Activated CD8-positive, alpha-beta T cell treated with anti-CD3 and anti-CD28 coated beads for 36 hours (primary cell): ENCODE measurements around the gene ADSS1. TPM values are rescaled to one million over a fixed set of nuclear protein-coding genes. Genes with fewer than 3 reads are reported as not detected.

Experiments used
- ATAC-seq: fragments of 200-7000 bp; cut with Tn5 transposase; one replicate; pipeline ENCODE4 v1.10.0; 2021; ENCODE audit warnings: mild to moderate bottlenecking, moderate library complexity
- CTCF ChIA-PET: fragments of 350-600 bp; sonication (Branson Sonifier 250); formaldehyde crosslinking; loops from one replicate; lab custom pipeline; 2021; ENCODE audit warnings: antibody characterized with exemption; lab: Charles Lee
- POLR2A ChIA-PET: fragments of 350-600 bp; sonication (Branson Sonifier 250); formaldehyde crosslinking; loops from one replicate; lab custom pipeline; 2021; ENCODE audit warnings: antibody characterized with exemption; lab: Charles Lee
- DNase-seq: peaks from one replicate; pipeline ENCODE4 v3.0.0-alpha.2; 2020
- H3K27ac Mint-ChIP-seq: one replicate; pipeline ENCODE4 v1.8.0; 2021; ENCODE audit warnings: mild to moderate bottlenecking, mixed read lengths
- H3K27me3 Mint-ChIP-seq: one replicate; pipeline ENCODE4 v1.8.0; 2021; ENCODE audit warnings: mixed read lengths
- H3K36me3 Mint-ChIP-seq: one replicate; pipeline ENCODE4 v1.8.0; 2021; ENCODE audit warnings: low read depth, mixed read lengths
- H3K4me1 Mint-ChIP-seq: one replicate; pipeline ENCODE4 v1.8.0; 2021; ENCODE audit warnings: low read depth, mixed read lengths
- H3K4me3 Mint-ChIP-seq: one replicate; pipeline ENCODE4 v1.8.0; 2021; ENCODE audit warnings: mild to moderate bottlenecking, moderate library complexity, mixed read lengths
- H3K9me3 Mint-ChIP-seq: one replicate; pipeline ENCODE4 v1.8.0; 2021; ENCODE audit warnings: mixed read lengths
- CTCF ChIP-seq: fragments of 200-600 bp; IDR thresholded peaks from one replicate; pipeline ENCODE4 v1.8.0; 2022; ENCODE audit warnings: antibody characterized with exemption, mild to moderate bottlenecking
- intact Hi-C: fragments of 100-400 bp; cut with micrococcal nuclease; formaldehyde crosslinking; loops from one replicate; pipeline ENCODE4 v1.10.0; 2022
- total RNA-seq, 2 experiments: library from RNA; stranded (reverse); gene quantifications; one replicate each; pipeline ENCODE4 v1.2.3, GENCODE V29; 2021

Gene ADSS1
- total RNA-seq, 2 experiments from 2014 or later: 2.7 to 3.0 TPM

- ChIA-PET POLR2A (no interaction called here), CTCF (no interaction called here)
- H3K4me1 Mint-ChIP-seq: peaks cover 3% of the 10 kb centered on the region
- DNase-seq: no peak
- intact Hi-C loops: no loop called here
- H3K4me3 Mint-ChIP-seq: no peak overlapping the region
- H3K9me3 Mint-ChIP-seq: peaks cover 4% of the 10 kb centered on the region
- no peaks in the 10 kb centered on the region for H3K27me3 Mint-ChIP-seq
- TF ChIP-seq CTCF: no peak
- H3K36me3 Mint-ChIP-seq: peaks cover 37% of the 10 kb centered on the region
- H3K27ac Mint-ChIP-seq: no peak overlapping the region
- ATAC-seq: no peak
Measured at GRCh38 chr14:104774453-104775072, 50.5 kb downstream of the ADSS1 start.

- no peak for ATAC-seq
- no peak for TF ChIP-seq CTCF
- peaks cover 34% of the 10 kb centered on the region for H3K36me3 Mint-ChIP-seq
Measured at GRCh38 chr14:104775073-104775489, 51.1 kb downstream of the ADSS1 start.

DNA sequence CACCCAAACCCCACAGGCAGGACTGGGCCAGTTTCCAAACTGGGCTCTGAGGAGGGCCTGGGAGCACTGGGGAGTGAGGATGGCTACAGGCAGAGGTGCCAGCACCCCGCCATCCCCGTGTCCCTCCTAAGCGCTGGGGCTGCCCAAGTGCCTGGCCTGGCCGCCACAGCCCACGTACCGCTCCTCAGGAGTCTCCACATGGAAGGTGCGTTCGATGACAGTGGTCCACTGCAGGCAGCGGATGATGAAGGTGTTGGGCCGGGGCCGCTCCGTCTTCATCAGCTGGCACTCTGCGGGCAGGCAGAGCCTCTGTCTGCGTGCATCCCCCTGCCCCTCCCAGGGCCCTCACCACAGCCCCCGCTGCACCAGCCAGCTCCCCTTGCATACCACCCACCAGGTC is 52.5 kb downstream of the ADSS1 start:
- no peak for ATAC-seq
- H3K36me3 Mint-ChIP-seq: peaks cover 25% of the 10 kb centered on the region
- H3K9me3 Mint-ChIP-seq: no peaks in the 10 kb centered on the region
- no peak overlapping the region for H3K4me3 Mint-ChIP-seq
- no peak for TF ChIP-seq CTCF
- no peak overlapping the region for H3K27ac Mint-ChIP-seq
- intact Hi-C loops: no loop called here
- H3K27me3 Mint-ChIP-seq: no peaks in the 10 kb centered on the region
- POLR2A ChIA-PET: no interaction called here
- CTCF ChIA-PET: no interaction called here
- H3K4me1 Mint-ChIP-seq: no peaks in the 10 kb centered on the region
- DNase-seq: no peak

More at GRCh38 chr14:104775073-104775489, 51.1 kb downstream of the ADSS1 start:
- Mint-ChIP-seq H3K4me1 (peaks cover 2% of the 10 kb centered on the region), H3K4me3 (no peak overlapping the region), H3K27me3 (no peaks in the 10 kb centered on the region), H3K9me3 (peaks cover 4% of the 10 kb centered on the region), H3K27ac (no peak overlapping the region)
- intact Hi-C loops: no loop called here
- ChIA-PET POLR2A (no interaction called here), CTCF (no interaction called here)
- DNase-seq: no peak

GRCh38 chr14:104776961-104777807 is 53.2 kb downstream of the ADSS1 start:
- POLR2A ChIA-PET: no interaction called here
- Mint-ChIP-seq H3K9me3 (no peaks in the 10 kb centered on the region), H3K4me1 (no peaks in the 10 kb centered on the region), H3K36me3 (peaks cover 18% of the 10 kb centered on the region), H3K27me3 (no peaks in the 10 kb centered on the region), H3K4me3 (no peak overlapping the region), H3K27ac (no peak overlapping the region)
- intact Hi-C loops: no loop called here
- CTCF ChIA-PET: no interaction called here
- no peak for DNase-seq
- no peak for ATAC-seq
- no peak for TF ChIP-seq CTCF

- intact Hi-C loops: no loop called here
- H3K27me3 Mint-ChIP-seq: no peaks in the 10 kb centered on the region
- peaks cover 12% of the 10 kb centered on the region for H3K36me3 Mint-ChIP-seq
- ATAC-seq (no peak), DNase-seq (no peak)
- no peak overlapping the region for H3K4me3 Mint-ChIP-seq
- CTCF ChIA-PET: no interaction called here
- H3K27ac Mint-ChIP-seq: no peak overlapping the region
- POLR2A ChIA-PET: no interaction called here
- no peaks in the 10 kb centered on the region for H3K9me3 Mint-ChIP-seq
- H3K4me1 Mint-ChIP-seq: peaks cover 2% of the 10 kb centered on the region
- no peak for TF ChIP-seq CTCF
Measured at GRCh38 chr14:104777808-104778249, 53.8 kb downstream of the ADSS1 start.
